OCI-LY3 (cell line): ENCODE measurements around the gene LRRIQ3.

Experiments used
- CTCF ChIP-seq: fragments of 200-600, 300-600 bp; sonication (generic); IDR thresholded peaks from 2 replicates; pipeline ENCODE4 v1.5.1; 2014; ENCODE audit warnings: antibody characterized with exemption, low read length, low read depth
- EZH2phosphoT487 ChIP-seq: fragments of 200-600 bp; shearing (Covaris generic); IDR thresholded peaks from 2 replicates; pipeline ENCODE4 v1.6.1; 2018; ENCODE audit warnings: antibody characterized with exemption, mixed run types, low read depth

DNA sequence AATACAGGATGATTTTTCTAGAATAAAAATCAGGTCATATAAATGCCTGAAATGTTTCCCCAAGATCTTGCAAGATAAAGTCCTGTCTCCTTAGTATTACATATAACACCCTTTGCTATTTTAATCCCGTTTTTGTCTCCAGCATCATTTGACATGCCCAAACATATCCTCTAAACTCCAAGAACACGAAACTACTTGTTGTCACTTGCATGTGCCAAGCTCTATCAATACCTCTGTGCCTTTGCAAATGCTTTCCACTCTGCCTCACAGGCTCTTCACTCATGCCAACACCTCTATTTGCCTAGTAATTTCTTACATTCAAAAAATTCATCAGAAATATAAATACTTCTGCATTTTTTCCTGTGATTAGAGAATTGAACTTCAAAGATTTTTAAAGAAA is 37.9 kb downstream of the LRRIQ3 start:
- TF ChIP-seq CTCF (no peak), EZH2phosphoT487 (no peak)
